ENCODE measurements around the gene PROSER2.
"Not testable (repeated sequence)": the region's sequence is repeated elsewhere in the genome, so short reads cannot be mapped to it uniquely, and the experiment has no call there.

PROSER2 gene

GRCh38 chr10:11887381-11888227, 64.4 kb downstream of the PROSER2 start:
- Histone ChIP-seq H3K4me1 (ENCODE audit: insufficient read depth, low read length) (no peaks in the 10 kb centered on the region), H3K9ac (ENCODE audit: low read depth, low read length) (no peak overlapping the region), H3K36me3 (ENCODE audit: insufficient read depth, low read length) (no peaks in the 10 kb centered on the region), H3K4me3 (ENCODE audit: low read length) (no peak overlapping the region), H3K27me3 (ENCODE audit: insufficient read depth, low read length) (no peaks in the 10 kb centered on the region), H3K27ac (ENCODE audit: low read depth, low read length) (no peak overlapping the region), H3K9me3 (ENCODE audit: insufficient read depth, low read depth, low read length) (no peaks in the 10 kb centered on the region)
- WGBS: 92% methylated on average over 16 of the region's 16 CpGs

GRCh38 chr10:11889263-11889662, 66.1 kb downstream of the PROSER2 start:
- H3K27me3 ChIP-seq (ENCODE audit: insufficient read depth, low read length); H3K4me3 ChIP-seq (ENCODE audit: low read length); H3K9me3 ChIP-seq (ENCODE audit: insufficient read depth, low read depth, low read length); H3K4me1 ChIP-seq (ENCODE audit: insufficient read depth, low read length); H3K9ac ChIP-seq (ENCODE audit: low read depth, low read length); H3K36me3 ChIP-seq (ENCODE audit: insufficient read depth, low read length); H3K27ac ChIP-seq (ENCODE audit: low read depth, low read length): not testable (repeated sequence)
- WGBS: 82% methylated on average over 8 of the region's 8 CpGs

GRCh38 chr10:11891776-11892486, 68.8 kb downstream of the PROSER2 start:
- Histone ChIP-seq H3K4me1 (ENCODE audit: insufficient read depth, low read length) (no peaks in the 10 kb centered on the region), H3K27ac (ENCODE audit: low read depth, low read length) (no peak overlapping the region), H3K4me3 (ENCODE audit: low read length) (no peak overlapping the region), H3K9ac (ENCODE audit: low read depth, low read length) (no peak overlapping the region), H3K9me3 (ENCODE audit: insufficient read depth, low read depth, low read length) (no peaks in the 10 kb centered on the region), H3K36me3 (ENCODE audit: insufficient read depth, low read length) (no peaks in the 10 kb centered on the region), H3K27me3 (ENCODE audit: insufficient read depth, low read length) (no peaks in the 10 kb centered on the region)
- 96% methylated on average over 22 of the region's 22 CpGs for whole genome bisulfite sequencing

GRCh38 chr10:11893749-11894278, 70.7 kb downstream of the PROSER2 start:
- Histone ChIP-seq H3K27me3 (ENCODE audit: insufficient read depth, low read length) (no peaks in the 10 kb centered on the region), H3K9ac (ENCODE audit: low read depth, low read length) (no peak overlapping the region), H3K27ac (ENCODE audit: low read depth, low read length) (no peak overlapping the region), H3K4me3 (ENCODE audit: low read length) (no peak overlapping the region), H3K4me1 (ENCODE audit: insufficient read depth, low read length) (no peaks in the 10 kb centered on the region; the same call in 1 of the 2 replicates), H3K36me3 (ENCODE audit: insufficient read depth, low read length) (no peaks in the 10 kb centered on the region), H3K9me3 (ENCODE audit: insufficient read depth, low read depth, low read length) (no peaks in the 10 kb centered on the region)
- 89% methylated on average over 22 of the region's 22 CpGs for WGBS

GRCh38 chr10:11894381-11895107, 71.4 kb downstream of the PROSER2 start:
- Histone ChIP-seq H3K4me3 (ENCODE audit: low read length) (no peak overlapping the region), H3K36me3 (ENCODE audit: insufficient read depth, low read length) (no peaks in the 10 kb centered on the region), H3K9ac (ENCODE audit: low read depth, low read length) (no peak overlapping the region), H3K9me3 (ENCODE audit: insufficient read depth, low read depth, low read length) (no peaks in the 10 kb centered on the region), H3K4me1 (ENCODE audit: insufficient read depth, low read length) (no peaks in the 10 kb centered on the region; the same call in 1 of the 2 replicates), H3K27me3 (ENCODE audit: insufficient read depth, low read length) (no peaks in the 10 kb centered on the region), H3K27ac (ENCODE audit: low read depth, low read length) (no peak overlapping the region)
- WGBS: 91% methylated on average over 47 of the region's 47 CpGs

- Histone ChIP-seq H3K27ac (ENCODE audit: low read depth, low read length) (no peak overlapping the region), H3K27me3 (ENCODE audit: insufficient read depth, low read length) (no peaks in the 10 kb centered on the region), H3K4me1 (ENCODE audit: insufficient read depth, low read length) (no peaks in the 10 kb centered on the region; the same call in 1 of the 2 replicates), H3K4me3 (ENCODE audit: low read length) (no peak overlapping the region), H3K9me3 (ENCODE audit: insufficient read depth, low read depth, low read length) (no peaks in the 10 kb centered on the region), H3K9ac (ENCODE audit: low read depth, low read length) (no peak overlapping the region), H3K36me3 (ENCODE audit: insufficient read depth, low read length) (no peaks in the 10 kb centered on the region)
- WGBS: 95% methylated on average over 11 of the region's 11 CpGs
Observed at GRCh38 chr10:11895108-11895466, 71.9 kb downstream of the PROSER2 start.

GRCh38 chr10:11895598-11895997, 72.4 kb downstream of the PROSER2 start:
- Histone ChIP-seq H3K9me3 (ENCODE audit: insufficient read depth, low read depth, low read length) (no peaks in the 10 kb centered on the region), H3K27ac (ENCODE audit: low read depth, low read length) (no peak overlapping the region), H3K27me3 (ENCODE audit: insufficient read depth, low read length) (no peaks in the 10 kb centered on the region), H3K4me3 (ENCODE audit: low read length) (no peak overlapping the region), H3K36me3 (ENCODE audit: insufficient read depth, low read length) (no peaks in the 10 kb centered on the region), H3K9ac (ENCODE audit: low read depth, low read length) (no peak overlapping the region), H3K4me1 (ENCODE audit: insufficient read depth, low read length) (no peaks in the 10 kb centered on the region; the same call in 1 of the 2 replicates)
- 93% methylated on average over 5 of the region's 5 CpGs for WGBS

GRCh38 chr10:11896549-11897200, 73.5 kb downstream of the PROSER2 start:
- Histone ChIP-seq H3K36me3 (ENCODE audit: insufficient read depth, low read length) (no peaks in the 10 kb centered on the region), H3K4me1 (ENCODE audit: insufficient read depth, low read length) (peaks cover 7% of the 10 kb centered on the region; the same call in 1 of the 2 replicates), H3K27ac (ENCODE audit: low read depth, low read length) (no peak overlapping the region), H3K4me3 (ENCODE audit: low read length) (no peak overlapping the region), H3K9me3 (ENCODE audit: insufficient read depth, low read depth, low read length) (no peaks in the 10 kb centered on the region), H3K27me3 (ENCODE audit: insufficient read depth, low read length) (no peaks in the 10 kb centered on the region), H3K9ac (ENCODE audit: low read depth, low read length) (no peak overlapping the region)
- WGBS: 89% methylated on average over 5 of the region's 5 CpGs

- no peaks in the 10 kb centered on the region for H3K36me3 ChIP-seq (ENCODE audit: insufficient read depth, low read length)
- H3K9ac ChIP-seq (ENCODE audit: low read depth, low read length): no peak overlapping the region
- peaks cover 9% of the 10 kb centered on the region; the same call in 1 of the 2 replicates for H3K4me1 ChIP-seq (ENCODE audit: insufficient read depth, low read length)
- H3K27ac ChIP-seq (ENCODE audit: low read depth, low read length): no peak overlapping the region
- H3K4me3 ChIP-seq (ENCODE audit: low read length): no peak overlapping the region
- no peaks in the 10 kb centered on the region for H3K9me3 ChIP-seq (ENCODE audit: insufficient read depth, low read depth, low read length)
- WGBS: 84% methylated on average over 2 of the region's 3 CpGs
- H3K27me3 ChIP-seq (ENCODE audit: insufficient read depth, low read length): no peaks in the 10 kb centered on the region
Observed at GRCh38 chr10:11898033-11898371, 74.8 kb downstream of the PROSER2 start.

GRCh38 chr10:11898372-11899066, 75.4 kb downstream of the PROSER2 start:
- H3K4me1 ChIP-seq (ENCODE audit: insufficient read depth, low read length): peaks cover 9% of the 10 kb centered on the region; the same call in 1 of the 2 replicates
- H3K9me3 ChIP-seq (ENCODE audit: insufficient read depth, low read depth, low read length): no peaks in the 10 kb centered on the region
- no peaks in the 10 kb centered on the region for H3K36me3 ChIP-seq (ENCODE audit: insufficient read depth, low read length)
- no peak overlapping the region for H3K27ac ChIP-seq (ENCODE audit: low read depth, low read length)
- no peak overlapping the region for H3K9ac ChIP-seq (ENCODE audit: low read depth, low read length)
- 74% methylated on average over 20 of the region's 20 CpGs for WGBS
- no peaks in the 10 kb centered on the region for H3K27me3 ChIP-seq (ENCODE audit: insufficient read depth, low read length)
- H3K4me3 ChIP-seq (ENCODE audit: low read length): no peak overlapping the region
